GM18873 (cell line): Measurements from ENCODE around the gene TIGD2.

Experiments
- ATAC-seq: cut with Tn5 transposase; IDR thresholded peaks from one replicate; pipeline ENCODE4 v1.9.1; 2021; ENCODE audit warnings: mild to moderate bottlenecking, moderate library complexity, moderate number of reproducible peaks; ENCODE audit not compliant: unreplicated experiment, low FRiP score

Gene TIGD2

DNA sequence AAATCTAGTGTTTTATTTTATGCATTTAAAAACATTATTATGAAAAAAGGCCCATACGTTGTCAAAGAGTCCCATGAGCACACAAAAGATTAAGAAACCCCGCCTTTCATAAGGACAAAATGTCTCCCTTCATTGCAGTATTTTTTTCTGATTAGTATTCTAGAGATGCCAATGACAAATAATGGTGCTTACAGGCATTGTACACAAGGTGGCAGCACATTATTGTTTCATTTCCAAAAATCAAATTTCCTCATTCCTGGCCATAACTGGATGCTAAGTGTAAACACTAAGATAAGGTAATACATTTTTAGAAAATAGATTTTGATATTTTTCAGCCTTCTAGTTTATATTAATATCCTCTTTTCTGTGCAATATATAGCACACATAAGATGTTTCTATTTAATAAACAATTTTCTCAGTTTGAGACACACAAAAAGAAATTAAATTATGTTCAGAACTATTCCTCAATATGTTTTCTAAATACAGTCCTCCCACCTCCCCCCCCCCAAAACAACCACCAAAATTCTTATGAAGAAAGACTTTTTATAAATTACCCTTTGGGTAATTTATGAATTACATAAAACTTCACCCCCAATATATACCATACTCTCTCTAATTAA, 47.7 kb downstream of the TIGD2 start:
- no peak for ATAC-seq

DNA sequence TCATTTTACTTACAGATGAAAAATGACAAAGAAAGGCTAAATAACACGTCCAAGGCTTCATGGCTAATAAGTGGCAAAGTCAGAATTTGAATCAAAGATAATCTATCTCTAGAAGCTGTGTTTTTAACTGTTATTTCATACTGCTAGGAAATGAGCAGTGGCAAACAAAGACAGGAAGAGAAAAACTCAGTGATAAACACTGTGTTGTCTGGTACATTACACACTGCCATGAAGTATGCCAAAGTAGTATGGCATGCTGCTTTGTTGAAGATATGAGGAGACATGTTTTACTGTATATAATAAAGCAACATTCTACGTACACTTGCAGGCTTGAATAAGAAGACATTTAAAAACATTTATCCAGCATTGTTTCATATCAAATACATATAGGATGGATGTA, 49.5 kb downstream of the TIGD2 start:
- no peak for ATAC-seq

DNA sequence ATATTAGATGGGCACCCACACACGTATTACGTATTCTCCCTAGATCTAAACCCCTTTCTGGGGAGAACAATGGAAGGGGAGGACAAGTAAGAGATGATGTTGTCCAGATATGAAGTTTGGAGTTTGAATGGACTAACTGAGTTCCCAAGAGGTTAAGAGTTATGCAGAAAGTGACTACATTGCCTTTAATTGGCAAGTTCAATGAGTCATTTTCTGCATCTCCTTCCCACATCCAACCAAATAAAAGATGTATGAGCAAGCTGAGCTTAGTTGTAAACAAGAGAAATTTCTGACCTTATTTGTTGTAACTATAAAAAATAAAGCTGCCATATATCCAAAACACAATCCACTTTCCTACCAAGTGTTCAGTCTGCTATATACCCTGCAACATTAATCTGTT, 50.5 kb downstream of the TIGD2 start:
- ATAC-seq = no peak

DNA sequence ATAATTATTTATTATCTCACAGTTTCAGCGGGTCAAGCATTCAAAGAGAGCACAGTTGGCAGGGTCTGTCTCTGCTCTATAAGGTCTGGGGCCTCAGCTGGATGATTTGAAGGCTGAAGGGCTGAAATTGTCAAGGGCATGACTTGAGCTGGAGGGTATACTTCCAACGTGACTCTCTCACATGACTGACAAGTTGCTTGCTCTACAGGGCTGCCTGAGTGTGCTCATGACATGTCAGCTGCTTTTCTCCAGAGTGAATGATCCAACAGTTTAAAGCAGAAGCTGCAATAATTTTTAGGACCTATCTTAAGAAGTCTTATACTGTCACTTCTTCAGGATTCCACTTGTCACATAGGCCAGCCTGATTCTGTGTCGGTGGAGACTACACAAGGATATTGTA, 51.2 kb downstream of the TIGD2 start:
- ATAC-seq = no peak

DNA sequence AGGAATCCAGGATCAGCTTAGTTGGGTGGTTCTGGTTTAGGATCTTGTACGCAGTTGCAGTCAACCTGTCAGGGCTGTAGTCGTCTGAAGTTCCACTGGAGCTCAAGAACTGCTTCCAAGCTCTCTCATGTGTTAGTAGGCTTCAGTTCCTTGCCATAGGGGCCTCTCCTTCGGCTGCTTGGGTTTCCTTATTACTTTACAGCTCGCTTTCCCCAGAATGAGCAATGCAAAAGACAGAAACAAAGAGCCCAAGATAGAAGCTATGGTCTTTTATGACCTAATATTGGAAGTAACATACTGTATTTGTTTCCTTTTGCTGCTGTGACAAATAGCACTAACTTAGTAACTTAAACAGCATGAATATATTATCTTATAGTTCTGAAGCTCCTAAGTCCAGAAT, 51.7 kb downstream of the TIGD2 start:
- ATAC-seq = no peak

DNA sequence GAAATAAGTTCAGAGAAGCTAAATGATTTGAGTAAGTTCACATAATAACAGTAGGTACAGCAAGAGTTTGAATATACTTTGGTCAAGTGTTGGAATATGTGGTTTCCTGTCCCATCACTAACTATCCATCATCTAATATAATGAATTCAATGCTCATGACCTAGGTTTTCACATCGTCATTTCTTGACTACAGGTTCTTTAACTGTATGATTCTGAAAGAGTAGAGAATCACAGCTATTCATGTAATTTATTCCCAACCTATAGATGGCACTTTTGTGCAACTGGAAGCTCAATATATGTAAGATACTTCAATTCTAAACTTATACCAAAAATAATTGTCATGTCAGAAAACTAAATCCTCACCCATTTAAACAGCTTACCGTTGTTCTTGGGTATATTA, 53.1 kb downstream of the TIGD2 start:
- no peak for ATAC-seq
